GM21619 (cell line): ENCODE data around the gene PLOD2.

Experiments used
- ATAC-seq: cut with Tn5 transposase; IDR thresholded peaks from one replicate; pipeline ENCODE4 v1.9.1; 2021; ENCODE audit not compliant: unreplicated experiment

PLOD2 gene

DNA sequence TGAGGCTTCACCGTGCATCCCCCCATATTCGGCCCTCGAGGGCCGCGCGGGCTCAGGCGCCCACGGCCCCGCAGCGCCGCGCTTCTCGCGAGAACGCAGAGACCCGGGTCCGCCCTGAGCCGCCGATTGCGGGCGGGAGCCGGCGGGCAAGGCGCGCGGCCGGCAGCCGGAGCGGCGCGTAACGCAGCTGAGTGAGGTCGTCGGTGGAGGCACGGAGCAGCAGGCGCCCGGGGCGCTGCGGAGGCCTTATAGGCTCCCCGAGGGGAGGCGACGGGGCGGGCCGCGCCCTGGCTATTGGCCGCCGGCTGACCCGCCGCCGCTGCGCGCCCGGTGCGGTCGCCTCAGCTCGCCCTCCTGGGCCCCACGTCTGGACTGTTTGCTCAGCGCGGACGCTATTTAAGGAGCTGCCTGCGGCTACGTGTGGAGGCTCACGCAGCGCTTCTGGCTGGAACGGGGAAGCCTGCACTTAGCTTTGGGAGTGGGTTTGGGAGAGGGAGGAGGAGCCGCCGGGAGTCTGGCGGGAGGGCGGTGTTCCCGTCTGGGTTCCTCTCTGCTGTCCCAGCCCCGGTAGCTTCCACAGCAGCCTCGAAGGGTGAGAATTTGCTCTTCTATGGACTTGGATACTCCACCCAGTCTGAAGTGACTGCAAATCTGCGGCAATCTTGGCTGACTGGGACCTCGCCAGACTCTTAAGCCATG lies at the start of gene PLOD2:
Gene PLOD2, minus strand, starts transcription at position 221 of the 699 bp plus-strand sequence. Its CDS starts 195 bp downstream, at position 26.
- ATAC-seq: peak; percentile 44

DNA sequence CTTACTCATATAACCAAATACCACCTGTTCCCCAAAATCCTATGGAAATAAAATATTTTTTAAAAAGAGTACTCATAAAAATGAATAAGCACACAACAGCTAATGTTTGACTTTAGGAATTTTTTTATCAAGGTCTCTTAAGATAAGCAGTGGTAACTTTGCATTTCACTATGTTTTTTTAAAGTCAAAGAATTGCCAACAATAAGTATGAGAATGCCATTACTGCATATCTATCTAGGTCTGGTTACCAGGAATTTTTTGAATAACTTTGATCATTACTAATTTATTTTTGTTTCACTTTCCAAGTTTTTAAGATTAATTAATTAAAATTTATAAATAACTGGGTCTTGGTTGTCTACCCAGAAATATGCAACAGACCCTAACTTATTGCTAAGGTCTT lies 48.4 kb upstream of the PLOD2 start:
- ATAC-seq: no peak

DNA sequence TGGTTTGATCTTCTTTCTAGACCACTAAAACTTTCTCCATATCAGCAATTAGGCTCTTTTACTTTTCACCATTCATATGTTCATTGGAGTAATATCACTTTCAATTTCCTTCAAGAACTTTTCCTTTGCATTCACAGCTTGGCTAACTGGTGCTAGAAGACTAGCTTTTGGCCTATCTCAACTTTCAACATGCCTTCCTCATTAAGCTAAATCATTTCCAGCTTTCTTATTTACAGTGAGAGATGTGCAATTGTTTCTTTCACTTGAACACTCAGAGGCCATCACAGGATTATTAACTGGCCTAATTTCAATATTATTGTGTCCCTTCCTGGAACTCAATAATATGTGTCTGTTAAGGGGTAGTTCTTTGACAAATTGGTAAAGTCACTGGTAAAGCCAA lies 42.8 kb upstream of the PLOD2 start:
- ATAC-seq: no peak

DNA sequence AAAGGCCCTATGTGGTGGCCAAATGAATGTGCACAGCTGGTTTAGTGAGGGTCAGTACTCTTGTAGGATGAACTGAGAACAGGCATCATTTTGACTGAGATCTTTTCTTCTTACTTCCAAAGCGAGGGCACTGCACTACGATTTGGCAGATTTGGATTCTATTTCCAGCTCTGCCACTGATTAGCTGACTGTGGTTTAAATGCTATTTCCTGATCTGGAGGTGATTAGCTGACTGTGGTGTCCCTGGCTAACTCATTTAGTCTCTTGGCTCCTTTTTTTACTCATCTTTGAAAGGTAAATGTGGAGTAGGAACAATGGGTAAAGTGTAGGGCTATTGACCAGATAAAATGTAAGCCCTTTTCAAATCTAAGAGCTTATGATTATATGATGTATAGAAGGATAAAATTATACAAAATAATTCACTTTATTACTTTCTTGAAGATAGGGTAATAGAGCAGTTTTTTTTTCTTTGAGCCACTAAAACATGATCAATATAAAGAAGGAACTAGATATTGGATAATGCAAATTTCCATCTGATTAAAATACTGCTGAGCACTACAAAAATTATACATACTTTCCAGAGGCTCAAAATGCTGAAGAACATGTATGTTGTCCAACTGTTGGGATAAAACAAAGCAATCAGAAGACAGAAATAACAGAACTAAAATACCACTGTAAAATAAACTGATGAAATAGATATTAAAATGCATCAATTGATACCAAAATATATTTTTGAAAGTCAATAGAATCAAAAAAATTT lies 39.7 kb upstream of the PLOD2 start:
- ATAC-seq: no peak

DNA sequence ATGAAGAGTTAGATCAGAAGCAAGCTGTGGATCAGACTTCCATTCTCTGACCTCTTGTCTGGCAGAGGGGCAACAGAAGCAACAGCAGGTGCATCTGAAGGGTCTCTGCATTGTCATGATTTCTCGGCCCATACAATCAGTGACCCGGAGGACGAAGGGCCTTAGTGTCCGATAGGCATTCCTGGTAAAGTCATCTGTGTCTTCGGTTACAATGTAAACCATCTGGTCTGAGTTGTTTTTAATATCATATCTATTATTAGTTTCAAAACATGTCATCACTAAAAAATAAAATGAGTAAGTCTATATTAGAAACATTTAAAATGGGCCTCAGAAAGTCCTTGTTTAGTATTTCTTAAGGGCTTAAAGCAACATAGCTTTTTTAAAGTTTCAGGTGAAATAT lies 38.8 kb upstream of the PLOD2 start:
- ATAC-seq: no peak

DNA sequence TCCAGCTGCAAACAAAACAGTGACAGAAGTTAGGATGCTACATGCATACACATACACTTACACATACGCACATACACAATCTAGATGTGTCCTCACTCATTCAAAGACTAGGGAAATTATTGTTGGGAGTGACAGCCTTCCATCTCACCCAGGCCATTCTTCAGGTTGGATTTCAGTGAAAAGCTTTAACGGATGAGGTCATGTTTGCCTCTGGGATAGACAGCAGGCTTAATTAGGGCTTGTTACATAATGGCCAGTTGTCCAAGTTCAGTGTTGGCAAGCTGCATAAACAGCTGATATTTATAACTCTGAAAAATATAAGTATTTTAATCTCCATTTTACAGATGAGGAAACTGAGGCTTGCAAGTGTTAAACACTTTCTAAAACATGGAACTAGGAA lies 35.8 kb upstream of the PLOD2 start:
- no peak for ATAC-seq

DNA sequence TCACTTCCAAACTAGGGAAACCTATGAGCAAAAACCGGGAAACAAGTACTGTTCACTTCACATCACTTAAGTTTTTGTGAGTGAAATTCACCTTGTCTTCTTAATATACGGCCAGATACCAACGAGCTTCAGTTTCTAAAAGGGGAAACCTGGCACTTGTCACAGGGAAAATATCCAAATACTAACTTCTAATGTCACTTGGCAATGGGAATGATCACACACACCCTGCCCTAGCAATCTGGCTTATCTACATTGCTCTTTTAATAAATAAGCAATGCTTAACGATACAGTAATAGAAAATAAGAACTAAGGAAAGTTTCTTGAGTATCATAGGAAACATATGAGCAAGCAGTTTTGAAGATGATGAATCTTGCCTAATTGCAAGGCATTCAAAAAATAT lies 34.6 kb upstream of the PLOD2 start:
- ATAC-seq: no peak

DNA sequence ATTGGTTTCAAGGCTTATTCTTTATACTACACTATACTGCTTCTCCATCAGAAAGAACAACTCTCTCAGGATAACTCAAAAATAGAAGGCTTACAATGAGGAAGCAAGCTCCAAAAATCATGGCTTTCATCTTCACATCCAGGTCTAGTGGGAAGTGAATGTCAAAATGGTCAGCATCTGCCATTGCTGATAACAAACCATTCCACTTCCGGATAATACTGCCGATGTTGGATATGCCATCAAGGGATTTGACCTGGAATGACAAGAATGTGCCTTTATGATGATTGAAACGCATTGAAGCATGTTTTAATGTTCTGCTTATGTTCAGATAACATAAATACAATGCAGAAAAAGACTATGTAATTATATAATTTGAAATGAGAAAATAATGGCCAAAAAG lies 34.0 kb upstream of the PLOD2 start:
- no peak for ATAC-seq

DNA sequence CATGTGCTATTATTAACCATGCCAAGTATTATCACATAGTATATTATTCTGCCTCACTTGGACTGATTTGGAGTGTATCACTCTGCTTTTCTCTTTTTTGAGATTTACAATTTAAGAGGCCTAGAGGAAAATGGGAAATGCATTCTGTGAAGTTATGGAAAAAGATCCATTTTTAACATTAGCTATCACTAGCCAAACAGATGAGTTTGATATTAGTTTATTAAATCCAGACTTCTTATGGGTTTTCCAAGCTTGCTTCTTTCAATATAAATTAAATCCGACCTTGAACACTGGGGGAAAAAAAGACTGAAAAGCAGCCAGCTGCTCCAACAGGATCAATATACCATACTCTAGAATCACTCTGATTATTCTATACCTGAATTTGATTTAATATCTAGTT lies 30.1 kb upstream of the PLOD2 start:
- ATAC-seq: no peak

DNA sequence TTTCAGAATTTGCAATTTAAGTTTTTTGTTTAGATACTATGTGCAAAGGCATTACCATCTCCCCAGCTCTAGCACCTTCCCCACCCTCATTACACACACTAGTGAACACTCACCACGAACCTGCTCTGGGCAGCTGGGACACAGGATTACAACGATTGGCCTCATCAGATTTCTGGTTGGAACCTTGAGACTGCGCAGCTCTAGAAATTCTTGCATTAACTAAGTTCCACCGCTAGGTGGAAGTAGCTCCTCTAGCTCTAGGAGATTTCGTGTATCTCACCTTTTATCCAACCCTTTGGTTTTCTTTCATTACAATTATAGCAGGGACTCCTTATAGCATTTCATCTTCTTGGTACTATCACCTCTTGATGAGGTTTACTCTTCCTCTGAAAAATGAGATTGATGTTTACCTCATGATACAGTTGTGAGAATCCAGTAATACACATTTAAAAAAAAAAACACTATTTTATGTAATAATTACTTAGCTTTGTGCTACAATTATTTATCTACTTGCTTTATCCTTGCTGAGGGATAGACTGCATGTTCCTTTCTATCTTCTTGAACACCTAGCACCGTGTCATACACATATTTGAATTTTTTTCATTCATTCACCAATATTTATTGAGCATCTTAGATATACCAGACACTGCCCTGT lies 28.7 kb upstream of the PLOD2 start:
- peak; percentile 94 for ATAC-seq

DNA sequence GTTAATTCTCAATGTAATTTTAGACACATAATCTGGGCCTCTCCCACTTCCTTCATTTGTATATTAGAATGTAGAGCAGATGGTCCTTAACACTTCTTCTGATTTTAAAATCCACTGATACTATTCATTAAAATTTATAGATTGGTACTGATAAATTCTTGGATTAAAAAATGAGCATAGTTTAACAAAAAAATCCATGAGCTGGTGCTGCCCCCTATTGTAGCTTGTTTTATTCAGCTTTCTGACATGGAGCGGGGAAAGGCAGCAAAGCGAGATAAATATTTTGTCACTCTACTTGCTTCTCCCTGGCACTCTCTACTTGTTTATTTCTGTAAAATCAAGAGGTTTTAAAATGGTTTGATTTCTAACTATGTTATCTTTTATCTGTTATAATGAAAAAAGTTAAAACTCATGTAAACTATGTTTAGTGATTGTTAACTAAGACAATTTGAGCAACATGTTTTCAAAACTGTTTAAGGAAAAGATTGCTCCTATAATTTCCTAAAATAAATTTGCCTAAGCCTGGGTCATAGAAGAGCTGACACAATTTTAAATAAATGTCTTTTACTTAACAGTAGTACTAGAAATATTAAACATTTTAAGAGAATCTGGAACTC lies 26.5 kb upstream of the PLOD2 start:
- no peak for ATAC-seq

DNA sequence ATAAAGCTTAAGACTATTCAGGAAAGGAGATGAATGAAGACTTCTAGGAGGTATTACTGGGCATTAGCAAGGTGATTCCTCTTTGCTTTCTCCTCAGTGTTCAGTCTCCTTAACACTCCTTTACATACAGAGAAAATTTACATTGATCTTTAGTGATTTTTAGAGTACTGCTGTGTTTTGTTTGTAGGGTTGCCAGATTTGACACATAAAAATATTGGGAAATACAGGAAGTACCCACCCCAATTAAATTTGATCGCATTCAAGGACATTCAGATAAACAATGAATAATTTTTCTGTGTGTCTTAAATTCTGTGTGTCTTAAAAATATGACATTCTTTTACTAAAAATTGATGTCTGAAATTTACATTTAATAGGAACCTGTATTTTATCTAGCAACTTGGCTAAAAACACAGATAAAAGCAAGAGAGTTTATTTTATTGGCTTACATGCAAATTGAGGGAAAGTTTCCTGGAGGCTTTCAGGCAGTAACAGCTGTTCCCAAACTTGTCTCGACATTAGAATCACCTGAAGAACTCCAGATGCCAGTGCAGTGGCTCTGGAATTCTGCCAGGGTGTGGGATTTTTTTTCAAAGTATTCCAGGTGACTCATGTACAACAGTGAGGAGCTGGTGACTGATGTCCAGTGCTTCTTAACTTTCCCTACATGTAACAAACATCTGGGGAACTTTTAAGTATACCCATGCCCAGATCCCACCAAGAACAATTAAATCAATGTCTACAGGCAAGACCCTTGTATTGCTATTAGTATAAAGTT lies 23.4 kb upstream of the PLOD2 start:
- ATAC-seq: no peak

DNA sequence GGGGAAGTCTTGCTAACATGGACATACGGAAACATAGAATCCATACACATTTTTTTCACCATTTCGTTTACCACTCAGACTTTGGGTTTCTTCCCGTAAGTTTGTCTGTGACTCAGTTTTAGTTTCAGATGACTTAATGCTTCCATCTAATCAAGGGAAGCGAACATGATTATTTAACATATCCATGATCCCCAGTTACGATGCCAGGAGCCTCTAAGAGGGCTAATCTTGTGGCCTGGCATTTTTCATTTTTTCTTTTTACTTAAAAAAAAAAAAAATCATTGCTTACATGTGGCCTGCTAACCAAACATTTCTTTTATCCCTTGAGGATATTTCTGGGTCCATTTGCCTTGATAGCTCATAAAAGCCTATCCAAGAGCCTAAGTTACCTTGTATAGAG lies 20.2 kb upstream of the PLOD2 start:
- ATAC-seq: no peak

DNA sequence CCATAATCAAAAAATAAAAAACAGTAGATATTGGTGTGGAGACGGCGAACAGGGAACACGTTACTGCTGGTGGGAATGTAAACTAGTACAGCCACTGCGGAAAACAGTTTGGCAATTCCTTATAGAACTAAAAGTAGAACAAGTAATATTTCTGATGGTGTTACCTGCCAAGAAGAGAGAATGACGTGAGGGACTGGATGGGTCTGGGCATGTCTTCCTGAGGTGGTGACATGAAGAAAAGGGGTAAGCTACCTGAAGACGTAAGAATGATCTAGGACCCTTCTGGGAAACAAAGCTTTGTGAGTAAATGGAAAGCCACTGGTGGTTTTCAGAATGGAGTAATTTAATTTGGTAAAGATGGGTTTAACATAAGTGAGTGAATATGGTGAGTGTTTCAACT lies 19.4 kb upstream of the PLOD2 start:
- no peak for ATAC-seq

DNA sequence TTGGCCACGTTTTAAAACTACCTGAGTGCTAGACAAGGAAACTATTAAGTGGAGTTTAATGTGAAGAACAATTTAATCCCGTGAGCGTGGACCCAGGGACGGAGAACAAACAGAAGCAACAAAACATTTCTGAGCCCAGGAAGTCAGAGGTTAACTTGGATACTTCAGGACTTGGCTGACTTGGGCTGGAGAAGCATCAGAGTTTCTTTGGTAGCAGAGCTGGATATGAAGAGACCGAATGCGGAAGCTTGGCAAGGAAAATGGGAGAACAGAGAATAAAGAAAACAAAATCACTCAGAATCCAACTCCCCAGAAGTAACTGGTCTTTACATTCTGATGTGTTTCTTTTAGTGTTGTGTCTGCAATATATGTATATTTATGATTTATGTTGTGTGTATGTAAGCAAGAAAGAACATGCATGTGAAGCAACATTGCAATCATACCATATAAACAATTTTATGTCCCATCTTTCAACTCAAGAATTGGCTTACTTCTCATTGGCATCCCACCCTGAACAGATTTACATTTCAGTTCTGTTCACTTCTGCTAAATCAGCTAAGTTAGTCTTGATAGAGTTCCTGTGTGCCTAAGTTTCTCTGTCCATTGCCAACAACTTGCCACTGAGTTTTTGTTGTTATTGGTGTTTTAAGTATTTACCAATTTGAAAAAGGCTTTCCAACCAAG lies 17.2 kb upstream of the PLOD2 start:
- no peak for ATAC-seq

DNA sequence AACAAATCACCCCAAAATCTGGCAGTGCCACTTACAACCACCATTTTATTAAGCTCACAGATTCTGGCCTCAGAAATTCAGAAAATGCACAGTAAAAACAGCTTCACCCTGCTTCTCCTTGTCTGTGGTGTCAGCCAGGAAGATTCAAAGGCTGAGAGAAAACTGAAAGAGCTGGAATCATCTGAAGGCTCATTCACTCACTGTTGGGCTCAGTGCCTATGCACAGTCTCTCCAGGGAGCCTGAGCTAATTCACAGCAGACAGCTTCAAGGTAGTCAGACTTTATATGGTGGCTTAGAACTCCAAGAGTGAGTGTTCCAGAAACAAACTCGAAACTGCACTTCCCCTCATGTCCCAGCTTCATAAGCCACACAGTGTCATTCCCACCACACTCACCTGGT lies 16.5 kb upstream of the PLOD2 start:
- no peak for ATAC-seq

DNA sequence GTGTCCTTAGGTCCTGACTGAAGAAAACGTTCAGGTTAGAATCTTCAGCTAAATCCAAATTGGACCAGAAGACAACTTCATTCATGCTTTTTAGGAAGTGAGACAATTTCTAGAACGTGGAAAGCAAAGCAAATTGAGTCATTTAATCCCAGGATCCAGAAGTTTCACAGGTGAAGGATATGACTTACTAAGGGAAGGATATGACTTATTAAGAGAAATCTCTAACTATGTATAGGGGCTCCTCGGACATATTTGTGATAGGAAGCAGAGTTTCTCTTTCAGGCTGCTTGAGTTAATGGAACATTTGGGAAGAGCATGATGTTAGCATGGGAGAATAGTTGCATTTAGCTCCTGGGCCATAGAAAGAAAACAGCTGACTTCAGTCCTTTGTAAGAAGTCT lies 16.1 kb upstream of the PLOD2 start:
- ATAC-seq: no peak

DNA sequence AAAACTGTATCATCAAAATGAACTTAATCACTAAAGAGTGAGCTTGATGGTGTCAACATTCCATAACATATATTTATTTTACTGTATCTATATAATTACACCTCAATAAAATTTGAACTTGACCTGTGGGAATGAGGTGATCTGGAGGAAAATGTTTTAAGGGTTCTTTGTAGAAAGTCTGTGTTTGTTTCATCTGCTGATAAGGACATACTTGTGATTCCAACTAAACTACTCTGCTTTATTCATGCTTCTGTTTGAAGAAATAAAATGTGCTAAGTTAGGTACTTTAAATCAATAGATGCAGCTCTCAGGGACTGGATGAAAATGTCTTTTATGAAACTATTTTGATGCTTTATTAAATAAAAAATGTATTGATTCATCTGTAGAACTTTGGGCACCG lies 11.6 kb upstream of the PLOD2 start:
- no peak for ATAC-seq

DNA sequence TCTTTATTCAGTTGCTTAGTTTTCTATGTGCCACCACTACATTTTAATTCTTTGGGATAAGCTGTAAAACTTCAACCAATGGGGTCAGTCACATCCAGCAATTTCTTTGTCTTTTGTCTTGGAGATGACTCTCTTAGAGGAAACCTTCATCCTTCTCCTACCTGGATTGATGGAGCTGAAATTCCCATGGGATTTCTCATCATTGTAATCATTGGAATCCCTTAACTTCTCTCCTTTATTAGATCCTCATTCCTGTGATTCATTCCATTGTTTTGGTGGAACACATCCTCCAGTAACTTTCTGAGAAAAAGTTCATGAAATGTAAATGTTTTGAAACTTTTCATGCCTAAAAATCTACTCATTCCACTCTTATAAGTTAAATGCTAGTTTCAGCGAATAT lies 9.6 kb upstream of the PLOD2 start:
- no peak for ATAC-seq

DNA sequence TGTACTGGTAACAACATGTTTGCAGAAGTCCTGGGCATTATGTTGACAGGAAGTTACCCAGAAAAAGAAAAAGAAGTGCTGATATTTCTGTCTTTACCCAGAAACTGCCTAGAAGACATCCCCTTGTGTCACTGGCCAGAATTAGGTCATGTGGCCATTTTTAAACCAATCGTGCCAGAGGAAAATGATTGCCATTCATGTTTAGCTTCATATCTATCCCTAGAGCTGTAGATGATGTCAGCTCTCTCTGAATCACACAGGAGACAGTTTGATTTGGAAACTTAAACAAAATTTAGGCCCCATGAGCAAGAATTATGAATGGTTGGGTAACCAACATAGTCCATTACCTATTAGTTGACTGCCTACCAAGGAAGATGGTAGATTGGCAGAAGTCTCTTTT lies 8.9 kb upstream of the PLOD2 start:
- no peak for ATAC-seq
